HEK293 (cell line): Measurements from ENCODE around the gene TTBK1.

ENCODE experiments used
- CTCF ChIA-PET: fragments of 350-600 bp; formaldehyde crosslinking; extraction: SDS; loops from one replicate; lab custom pipeline; 2021; ENCODE audit warnings: antibody characterized with exemption; lab: Yijun Ruan, JAX
- POLR2A ChIA-PET: fragments of 300-600 bp; formaldehyde crosslinking; extraction: SDS; loops from one replicate; lab custom pipeline; 2020; ENCODE audit warnings: antibody characterized with exemption, inconsistent platforms; lab: Yijun Ruan, JAX
- H3K27ac ChIP-seq: fragments of 200-500 bp; sonication (Bioruptor generic); 2 replicates; pipeline ENCODE4 v1.5.1; 2014; ENCODE audit warnings: low read depth, low read length, control low read depth, inconsistent platforms; ENCODE audit errors: extremely low read depth
- H3K36me3 ChIP-seq, 2 experiments: fragments of 200-500 bp in 1 of 2; sonication (Bioruptor generic) in 1 of 2; 1 replicate in 1 of 2; 2 replicates in 1 of 2; pipeline ENCODE4 v1.5.1; 2014 to 2017; ENCODE audit warnings: inconsistent platforms in 2 of 2, low read length in 2 of 2; ENCODE audit not compliant: control insufficient read depth in 2 of 2, insufficient read depth in 1 of 2
- H3K4me1 ChIP-seq: fragments of 200-500 bp; sonication (Bioruptor generic); 2 replicates; pipeline ENCODE4 v1.5.1; 2014; ENCODE audit warnings: mild to moderate bottlenecking, low read length, inconsistent platforms; ENCODE audit not compliant: control insufficient read depth, insufficient read depth
- H3K4me3 ChIP-seq: 2 replicates; pipeline ENCODE4 v1.5.1; 2011; ENCODE audit warnings: low read depth, mild to moderate bottlenecking, control low read depth, low read length, moderate library complexity
- H3K9me3 ChIP-seq: fragments of 200-500 bp; sonication (Bioruptor generic); 2 replicates; pipeline ENCODE4 v1.5.1; 2014; ENCODE audit warnings: low read depth, low read length, inconsistent platforms; ENCODE audit not compliant: control insufficient read depth, insufficient read depth
- EGR2 ChIP-seq: fragments of 450-650 bp; formaldehyde crosslinking; IDR thresholded peaks from 2 replicates; pipeline ENCODE4 v1.5.1; 2016; ENCODE audit warnings: low read depth, missing biosample characterization, missing genetic modification characterization
- RBAK ChIP-seq: fragments of 450-650 bp; formaldehyde crosslinking; IDR thresholded peaks from 2 replicates; pipeline ENCODE4 v1.5.1; 2016; ENCODE audit warnings: missing biosample characterization, missing genetic modification characterization
- SCRT2 ChIP-seq: fragments of 450-650 bp; formaldehyde crosslinking; IDR thresholded peaks from 2 replicates; pipeline ENCODE4 v1.5.1; 2016; ENCODE audit warnings: missing biosample characterization, missing genetic modification characterization
- ZNF121 ChIP-seq: fragments of 450-650 bp; formaldehyde crosslinking; IDR thresholded peaks from 2 replicates; pipeline ENCODE4 v1.5.1; 2016; ENCODE audit warnings: missing biosample characterization, missing genetic modification characterization
- ZNF146 ChIP-seq: fragments of 450-650 bp; formaldehyde crosslinking; IDR thresholded peaks from 2 replicates; pipeline ENCODE4 v1.5.1; 2016; ENCODE audit warnings: missing biosample characterization, missing genetic modification characterization
- ZNF266 ChIP-seq: fragments of 450-650 bp; formaldehyde crosslinking; IDR thresholded peaks from 2 replicates; pipeline ENCODE4 v1.5.1; 2016; ENCODE audit warnings: missing biosample characterization, missing genetic modification characterization, low read depth
- ZNF404 ChIP-seq: fragments of 450-650 bp; formaldehyde crosslinking; IDR thresholded peaks from 2 replicates; pipeline ENCODE4 v1.5.1; 2017; ENCODE audit warnings: missing biosample characterization, missing genetic modification characterization
- ZNF473 ChIP-seq: fragments of 450-650 bp; formaldehyde crosslinking; IDR thresholded peaks from 2 replicates; pipeline ENCODE4 v1.5.1; 2017; ENCODE audit warnings: missing biosample characterization, missing genetic modification characterization
- ZNF48 ChIP-seq: fragments of 450-650 bp; formaldehyde crosslinking; IDR thresholded peaks from 2 replicates; pipeline ENCODE4 v1.5.1; 2016; ENCODE audit warnings: missing biosample characterization, missing genetic modification characterization
- ZNF501 ChIP-seq: fragments of 450-650 bp; formaldehyde crosslinking; IDR thresholded peaks from 2 replicates; pipeline ENCODE4 v1.5.1; 2016; ENCODE audit warnings: missing biosample characterization, missing genetic modification characterization
- ZNF610 ChIP-seq: fragments of 450-650 bp; formaldehyde crosslinking; IDR thresholded peaks from 2 replicates; pipeline ENCODE4 v1.5.1; 2016; ENCODE audit warnings: missing biosample characterization, missing genetic modification characterization, borderline replicate concordance
- ZNF621 ChIP-seq: fragments of 450-650 bp; formaldehyde crosslinking; IDR thresholded peaks from 2 replicates; pipeline ENCODE4 v1.5.1; 2017; ENCODE audit warnings: missing biosample characterization, missing genetic modification characterization
- ZSCAN23 ChIP-seq: fragments of 450-650 bp; formaldehyde crosslinking; IDR thresholded peaks from 2 replicates; pipeline ENCODE4 v1.5.1; 2016; ENCODE audit warnings: missing biosample characterization, missing genetic modification characterization
- TF ChIP-seq, protein P1 (sequence below): fragments of 450-650 bp; formaldehyde crosslinking; IDR thresholded peaks from 2 replicates; pipeline ENCODE4 v1.5.1; 2016; ENCODE audit warnings: missing biosample characterization, missing genetic modification characterization, borderline replicate concordance
- TF ChIP-seq, protein P2 (sequence below): fragments of 450-650 bp; formaldehyde crosslinking; IDR thresholded peaks from 2 replicates; pipeline ENCODE4 v1.5.1; 2016; ENCODE audit warnings: missing biosample characterization, missing genetic modification characterization
- TF ChIP-seq, protein P3 (sequence below): fragments of 450-650 bp; formaldehyde crosslinking; IDR thresholded peaks from 2 replicates; pipeline ENCODE4 v1.5.0; 2017; ENCODE audit warnings: missing biosample characterization, missing genetic modification characterization, borderline replicate concordance
- TF ChIP-seq, protein P4 (sequence below): fragments of 450-650 bp; formaldehyde crosslinking; IDR thresholded peaks from 2 replicates; pipeline ENCODE4 v1.5.1; 2016; ENCODE audit warnings: missing biosample characterization, missing genetic modification characterization

The TTBK1 gene

DNA sequence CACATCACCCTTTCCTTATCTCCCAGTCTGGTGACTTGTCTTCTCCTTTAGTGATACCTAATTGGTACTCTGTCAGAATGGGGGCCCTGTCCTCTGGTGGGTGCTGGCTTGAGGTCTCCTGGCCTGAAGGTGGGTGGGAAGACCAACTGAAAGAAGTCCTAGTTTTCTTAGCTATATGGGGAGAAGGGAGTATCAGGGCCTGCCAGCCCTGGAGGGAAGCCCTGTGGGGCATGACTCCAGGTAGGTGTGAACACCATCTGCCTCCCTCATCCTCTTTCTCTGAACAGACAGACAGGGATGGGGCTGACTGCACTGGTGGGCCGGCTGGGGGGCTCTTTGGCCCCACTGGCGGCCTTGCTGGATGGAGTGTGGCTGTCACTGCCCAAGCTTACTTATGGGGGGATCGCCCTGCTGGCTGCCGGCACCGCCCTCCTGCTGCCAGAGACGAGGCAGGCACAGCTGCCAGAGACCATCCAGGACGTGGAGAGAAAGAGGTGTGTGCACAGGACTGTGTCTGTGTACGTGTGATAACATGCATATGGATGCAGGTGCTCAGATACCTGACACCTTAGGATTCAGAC is 60.6 kb downstream of the TTBK1 start:
- TF ChIP-seq ZNF121 (tag by site-specific recombination) (no peak), ZNF48 (no peak), ZSCAN23 (no peak), EGR2 (tag by site-specific recombination) (no peak), ZNF621 (tag by site-specific recombination) (no peak), SCRT2 (tag by site-specific recombination) (no peak), RBAK (tag by site-specific recombination) (no peak), ZNF473 (tag by site-specific recombination) (no peak), ZNF404 (tag by site-specific recombination) (no peak), ZNF501 (tag by site-specific recombination) (no peak), ZNF146 (tag by site-specific recombination) (no peak), ZNF610 (tag by site-specific recombination) (no peak), ZNF266 (tag by site-specific recombination) (no peak)
- TF ChIP-seq, protein P1, sequence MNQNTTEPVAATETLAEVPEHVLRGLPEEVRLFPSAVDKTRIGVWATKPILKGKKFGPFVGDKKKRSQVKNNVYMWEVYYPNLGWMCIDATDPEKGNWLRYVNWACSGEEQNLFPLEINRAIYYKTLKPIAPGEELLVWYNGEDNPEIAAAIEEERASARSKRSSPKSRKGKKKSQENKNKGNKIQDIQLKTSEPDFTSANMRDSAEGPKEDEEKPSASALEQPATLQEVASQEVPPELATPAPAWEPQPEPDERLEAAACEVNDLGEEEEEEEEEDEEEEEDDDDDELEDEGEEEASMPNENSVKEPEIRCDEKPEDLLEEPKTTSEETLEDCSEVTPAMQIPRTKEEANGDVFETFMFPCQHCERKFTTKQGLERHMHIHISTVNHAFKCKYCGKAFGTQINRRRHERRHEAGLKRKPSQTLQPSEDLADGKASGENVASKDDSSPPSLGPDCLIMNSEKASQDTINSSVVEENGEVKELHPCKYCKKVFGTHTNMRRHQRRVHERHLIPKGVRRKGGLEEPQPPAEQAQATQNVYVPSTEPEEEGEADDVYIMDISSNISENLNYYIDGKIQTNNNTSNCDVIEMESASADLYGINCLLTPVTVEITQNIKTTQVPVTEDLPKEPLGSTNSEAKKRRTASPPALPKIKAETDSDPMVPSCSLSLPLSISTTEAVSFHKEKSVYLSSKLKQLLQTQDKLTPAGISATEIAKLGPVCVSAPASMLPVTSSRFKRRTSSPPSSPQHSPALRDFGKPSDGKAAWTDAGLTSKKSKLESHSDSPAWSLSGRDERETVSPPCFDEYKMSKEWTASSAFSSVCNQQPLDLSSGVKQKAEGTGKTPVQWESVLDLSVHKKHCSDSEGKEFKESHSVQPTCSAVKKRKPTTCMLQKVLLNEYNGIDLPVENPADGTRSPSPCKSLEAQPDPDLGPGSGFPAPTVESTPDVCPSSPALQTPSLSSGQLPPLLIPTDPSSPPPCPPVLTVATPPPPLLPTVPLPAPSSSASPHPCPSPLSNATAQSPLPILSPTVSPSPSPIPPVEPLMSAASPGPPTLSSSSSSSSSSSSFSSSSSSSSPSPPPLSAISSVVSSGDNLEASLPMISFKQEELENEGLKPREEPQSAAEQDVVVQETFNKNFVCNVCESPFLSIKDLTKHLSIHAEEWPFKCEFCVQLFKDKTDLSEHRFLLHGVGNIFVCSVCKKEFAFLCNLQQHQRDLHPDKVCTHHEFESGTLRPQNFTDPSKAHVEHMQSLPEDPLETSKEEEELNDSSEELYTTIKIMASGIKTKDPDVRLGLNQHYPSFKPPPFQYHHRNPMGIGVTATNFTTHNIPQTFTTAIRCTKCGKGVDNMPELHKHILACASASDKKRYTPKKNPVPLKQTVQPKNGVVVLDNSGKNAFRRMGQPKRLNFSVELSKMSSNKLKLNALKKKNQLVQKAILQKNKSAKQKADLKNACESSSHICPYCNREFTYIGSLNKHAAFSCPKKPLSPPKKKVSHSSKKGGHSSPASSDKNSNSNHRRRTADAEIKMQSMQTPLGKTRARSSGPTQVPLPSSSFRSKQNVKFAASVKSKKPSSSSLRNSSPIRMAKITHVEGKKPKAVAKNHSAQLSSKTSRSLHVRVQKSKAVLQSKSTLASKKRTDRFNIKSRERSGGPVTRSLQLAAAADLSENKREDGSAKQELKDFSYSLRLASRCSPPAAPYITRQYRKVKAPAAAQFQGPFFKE = no peak
- TF ChIP-seq, protein P2, sequence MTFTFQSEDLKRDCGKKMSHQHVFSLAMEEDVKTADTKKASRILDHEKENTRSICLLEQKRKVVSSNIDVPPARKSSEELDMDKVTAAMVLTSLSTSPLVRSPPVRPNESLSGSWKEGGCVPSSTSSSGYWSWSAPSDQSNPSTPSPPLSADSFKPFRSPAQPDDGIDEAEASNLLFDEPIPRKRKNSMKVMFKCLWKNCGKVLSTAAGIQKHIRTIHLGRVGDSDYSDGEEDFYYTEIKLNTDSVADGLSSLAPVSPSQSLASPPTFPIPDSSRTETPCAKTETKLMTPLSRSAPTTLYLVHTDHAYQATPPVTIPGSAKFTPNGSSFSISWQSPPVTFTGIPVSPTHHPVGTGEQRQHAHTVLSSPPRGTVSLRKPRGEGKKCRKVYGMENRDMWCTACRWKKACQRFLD = no peak
- TF ChIP-seq, protein P3, sequence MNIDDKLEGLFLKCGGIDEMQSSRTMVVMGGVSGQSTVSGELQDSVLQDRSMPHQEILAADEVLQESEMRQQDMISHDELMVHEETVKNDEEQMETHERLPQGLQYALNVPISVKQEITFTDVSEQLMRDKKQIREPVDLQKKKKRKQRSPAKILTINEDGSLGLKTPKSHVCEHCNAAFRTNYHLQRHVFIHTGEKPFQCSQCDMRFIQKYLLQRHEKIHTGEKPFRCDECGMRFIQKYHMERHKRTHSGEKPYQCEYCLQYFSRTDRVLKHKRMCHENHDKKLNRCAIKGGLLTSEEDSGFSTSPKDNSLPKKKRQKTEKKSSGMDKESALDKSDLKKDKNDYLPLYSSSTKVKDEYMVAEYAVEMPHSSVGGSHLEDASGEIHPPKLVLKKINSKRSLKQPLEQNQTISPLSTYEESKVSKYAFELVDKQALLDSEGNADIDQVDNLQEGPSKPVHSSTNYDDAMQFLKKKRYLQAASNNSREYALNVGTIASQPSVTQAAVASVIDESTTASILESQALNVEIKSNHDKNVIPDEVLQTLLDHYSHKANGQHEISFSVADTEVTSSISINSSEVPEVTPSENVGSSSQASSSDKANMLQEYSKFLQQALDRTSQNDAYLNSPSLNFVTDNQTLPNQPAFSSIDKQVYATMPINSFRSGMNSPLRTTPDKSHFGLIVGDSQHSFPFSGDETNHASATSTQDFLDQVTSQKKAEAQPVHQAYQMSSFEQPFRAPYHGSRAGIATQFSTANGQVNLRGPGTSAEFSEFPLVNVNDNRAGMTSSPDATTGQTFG (tag by site-specific recombination) = no peak
- TF ChIP-seq, protein P4, sequence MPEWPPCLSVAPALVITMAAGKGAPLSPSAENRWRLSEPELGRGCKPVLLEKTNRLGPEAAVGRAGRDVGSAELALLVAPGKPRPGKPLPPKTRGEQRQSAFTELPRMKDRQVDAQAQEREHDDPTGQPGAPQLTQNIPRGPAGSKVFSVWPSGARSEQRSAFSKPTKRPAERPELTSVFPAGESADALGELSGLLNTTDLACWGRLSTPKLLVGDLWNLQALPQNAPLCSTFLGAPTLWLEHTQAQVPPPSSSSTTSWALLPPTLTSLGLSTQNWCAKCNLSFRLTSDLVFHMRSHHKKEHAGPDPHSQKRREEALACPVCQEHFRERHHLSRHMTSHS (tag by site-specific recombination) = no peak
- Histone ChIP-seq H3K27ac (no peak overlapping the region), H3K9me3 (no peaks in the 10 kb centered on the region), H3K4me1 (no peaks in the 10 kb centered on the region), H3K36me3 (no peaks in the 10 kb centered on the region), H3K4me3 (no peak overlapping the region)
- ChIA-PET POLR2A (interaction anchor here (0.5 kb wide), 1 partner anchor 77 kb away, joined by 3 read pairs; no protein-coding TSS in a partner anchor), CTCF (no interaction called here)
